ENCODE results near the gene C4orf46. TPM values are rescaled to one million over a fixed set of nuclear protein-coding genes. Genes with fewer than 3 reads are reported as not detected.
"Not testable (repeated sequence)": the region's sequence is repeated elsewhere in the genome, so short reads cannot be mapped to it uniquely, and the experiment has no call there.

The C4orf46 gene
- 9.2 and 17.5 TPM in 2 replicates for total RNA-seq (ENCODE audit: low replicate concordance)
- long read RNA-seq, transcript C4orf46-201 (2 exons, 3,521 nt): major isoform, 17 of 24 reads
- long read RNA-seq, partial matches to known transcripts: 0 of 24 reads
- long read RNA-seq, other reads (novel, unspliced or antisense): 4 of 24 reads

DNA sequence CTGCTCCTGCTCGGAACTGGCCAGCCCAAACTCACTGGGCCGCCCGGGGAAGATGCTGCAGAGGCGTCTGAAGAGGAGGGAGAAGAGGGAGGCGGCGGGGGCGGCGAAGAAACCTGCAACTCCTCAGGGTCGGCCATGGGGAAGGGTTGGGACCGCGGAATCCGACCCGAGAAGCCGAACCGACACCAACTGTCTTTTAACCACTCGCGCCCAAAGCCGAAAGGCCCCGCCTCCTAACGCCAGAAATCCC lies at the start of gene C4orf46:
Gene C4orf46, minus strand, starts transcription at position 223 of the 250 bp plus-strand sequence. Its CDS starts 86 bp downstream, at position 137.
- H3K9me3 Mint-ChIP-seq: no peaks in the 10 kb centered on the region

DNA sequence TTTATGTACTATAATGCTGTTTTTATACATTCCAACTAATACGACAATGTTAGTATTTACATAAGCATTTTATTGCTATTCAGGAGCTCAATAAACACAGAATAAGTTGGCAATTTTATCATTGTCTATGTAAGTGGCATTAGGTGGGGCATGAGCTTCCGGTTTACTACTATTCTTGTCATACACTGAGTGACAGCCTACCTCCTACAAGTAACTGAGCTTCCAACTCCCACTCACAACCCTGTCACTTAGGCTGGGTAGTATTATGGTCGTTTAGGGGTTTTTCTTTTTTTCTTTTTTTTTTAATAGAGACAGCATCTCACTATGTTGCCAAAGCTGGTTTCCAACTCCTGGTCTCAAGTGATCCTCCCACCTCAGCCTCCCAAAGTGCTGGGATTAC lies 44.1 kb upstream of the C4orf46 start:
- DNase-seq (ENCODE audit: extremely low spot score, unreplicated experiment): no peak
- Mint-ChIP-seq H3K27ac (no peak overlapping the region), H3K4me1 (ENCODE audit: unreplicated experiment) (no peaks in the 10 kb centered on the region), H3K4me3 (no peak overlapping the region), H3K36me3 (peaks cover 46% of the 10 kb centered on the region), H3K9me3 (no peaks in the 10 kb centered on the region), H3K27me3 (no peaks in the 10 kb centered on the region)
- TF ChIP-seq CTCF (conservative IDR thresholded peaks at IDR 0.05): no peak

More for the DNA sequence above, at the start of gene C4orf46:
- peak within 1 kb of the TSS; percentile 99 for H3K4me3 Mint-ChIP-seq
- H3K36me3 Mint-ChIP-seq: peaks cover 3% of the 10 kb centered on the region
- H3K27ac Mint-ChIP-seq: peak within 1 kb of the TSS; percentile 98
- DNase-seq (ENCODE audit: extremely low spot score, unreplicated experiment): no peak
- no peak for TF ChIP-seq CTCF (conservative IDR thresholded peaks at IDR 0.05)
- no peaks in the 10 kb centered on the region for H3K27me3 Mint-ChIP-seq
- peaks cover 19% of the 10 kb centered on the region for H3K4me1 Mint-ChIP-seq (ENCODE audit: unreplicated experiment)

- Mint-ChIP-seq H3K9me3 (no peaks in the 10 kb centered on the region), H3K4me3 (no peak overlapping the region), H3K27me3 (no peaks in the 10 kb centered on the region), H3K27ac (no peak overlapping the region), H3K4me1 (ENCODE audit: unreplicated experiment) (no peaks in the 10 kb centered on the region), H3K36me3 (peaks cover 50% of the 10 kb centered on the region)
- DNase-seq (ENCODE audit: extremely low spot score, unreplicated experiment): no peak
- no peak for TF ChIP-seq CTCF (conservative IDR thresholded peaks at IDR 0.05)
These were observed 43.2 kb upstream of the C4orf46 start for GRCh38 chr4:158714937-158715336.

- not testable (repeated sequence) for H3K27ac Mint-ChIP-seq; H3K4me1 Mint-ChIP-seq (ENCODE audit: unreplicated experiment); H3K27me3 Mint-ChIP-seq; H3K4me3 Mint-ChIP-seq; DNase-seq (ENCODE audit: extremely low spot score, unreplicated experiment); H3K9me3 Mint-ChIP-seq
- H3K36me3 Mint-ChIP-seq: peaks cover 35% of the 10 kb centered on the region
These were observed 40.9 kb upstream of the C4orf46 start for GRCh38 chr4:158712622-158713021.

DNA sequence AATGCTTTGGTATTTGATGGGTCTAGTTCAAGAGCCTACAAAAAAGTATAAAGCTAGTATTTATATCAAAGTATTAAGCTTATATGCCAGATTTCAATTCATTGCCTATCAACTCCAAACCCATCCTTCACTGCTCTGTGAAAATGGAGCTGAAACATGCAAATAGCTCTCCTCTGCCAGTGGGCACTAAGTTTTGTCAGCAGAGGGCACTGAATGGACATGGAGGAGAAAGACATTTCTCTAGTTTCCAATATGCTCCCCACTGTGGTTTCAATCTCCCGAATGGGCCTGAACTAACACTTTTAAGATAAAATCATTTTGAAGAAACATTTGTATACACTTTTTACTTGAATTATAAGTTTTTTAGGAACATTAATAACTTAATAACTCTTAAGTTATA lies 39.1 kb upstream of the C4orf46 start:
- no peaks in the 10 kb centered on the region for H3K9me3 Mint-ChIP-seq
- TF ChIP-seq CTCF (conservative IDR thresholded peaks at IDR 0.05): peak; percentile 28
- H3K27ac Mint-ChIP-seq: no peak overlapping the region
- H3K36me3 Mint-ChIP-seq: peaks cover 39% of the 10 kb centered on the region
- DNase-seq (ENCODE audit: extremely low spot score, unreplicated experiment): no peak
- no peaks in the 10 kb centered on the region for H3K27me3 Mint-ChIP-seq
- no peak overlapping the region for H3K4me3 Mint-ChIP-seq
- no peaks in the 10 kb centered on the region for H3K4me1 Mint-ChIP-seq (ENCODE audit: unreplicated experiment)

- H3K4me1 Mint-ChIP-seq (ENCODE audit: unreplicated experiment): no peaks in the 10 kb centered on the region
- peaks cover 16% of the 10 kb centered on the region for H3K36me3 Mint-ChIP-seq
- H3K27me3 Mint-ChIP-seq: no peaks in the 10 kb centered on the region
- TF ChIP-seq CTCF (conservative IDR thresholded peaks at IDR 0.05): no peak
- no peak overlapping the region for H3K27ac Mint-ChIP-seq
- H3K9me3 Mint-ChIP-seq: no peaks in the 10 kb centered on the region
- H3K4me3 Mint-ChIP-seq: no peak overlapping the region
- DNase-seq (ENCODE audit: extremely low spot score, unreplicated experiment): no peak
These were observed 32.6 kb upstream of the C4orf46 start for GRCh38 chr4:158704274-158704673.

Data from type B pancreatic cell (in vitro differentiated cells).